ENCODE measurements around the gene FXYD6. TPM values are rescaled to one million over a fixed set of nuclear protein-coding genes. Genes with fewer than 3 reads are reported as not detected.

Gene FXYD6
- total and polyA plus RNA-seq, 9 of the 15 experiments (the other 6 are each of a cell fraction or from before 2014, with no cell fraction given): 0.07 to 0.35 TPM; not detected in 7

DNA sequence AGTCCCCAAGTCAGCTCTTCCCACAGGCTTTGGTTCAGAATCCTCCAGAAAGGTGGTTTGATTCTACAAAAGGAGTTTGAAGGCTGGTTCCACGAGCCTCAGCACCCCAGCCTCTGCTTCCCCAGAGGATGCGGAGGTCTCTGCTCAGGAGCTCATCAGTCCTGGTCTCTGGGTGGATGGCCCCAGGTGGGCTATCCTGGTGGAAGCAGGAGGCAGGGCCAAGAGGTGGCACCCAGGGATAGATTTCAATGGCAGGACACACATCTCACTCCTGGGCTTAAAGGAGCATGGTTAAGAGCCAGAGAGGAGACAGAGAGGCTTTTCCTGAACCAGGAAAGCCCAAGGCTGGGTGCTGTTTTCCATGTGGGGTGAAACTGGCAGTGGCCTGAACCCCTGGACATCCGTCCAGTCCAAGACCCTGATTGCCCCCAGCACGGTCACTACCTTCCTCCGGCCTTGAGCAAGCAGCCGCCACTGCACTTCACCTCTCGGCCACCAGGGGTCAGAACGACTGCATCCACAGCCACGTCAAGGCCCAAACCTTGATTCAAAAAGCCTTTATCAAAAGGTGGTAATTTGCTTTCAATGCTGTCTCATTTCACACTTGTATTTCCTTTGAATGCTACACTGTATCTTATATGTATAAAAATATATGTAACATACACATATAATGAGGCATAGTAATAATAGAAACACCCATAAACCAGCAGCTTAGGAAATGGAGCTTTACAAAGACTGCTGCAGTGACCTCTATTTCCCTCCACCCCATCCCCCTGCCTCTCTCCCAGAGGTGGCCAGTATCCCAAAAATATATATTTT is 32.6 kb downstream of the FXYD6 start (continued):
- TF ChIP-seq HLTF (IDR thresholded peaks at IDR 0.05) (no peak), KDM4B (IDR thresholded peaks at IDR 0.05; ENCODE audit: borderline replicate concordance in 2 of 2, low read depth in 1 of 2) (no peak), JUND (IDR thresholded peaks at IDR 0.05; ENCODE audit: borderline replicate concordance, low read depth, low read length) (peak; percentile 38; the same call in 1 of the 2 replicates), JUND (tag; IDR thresholded peaks at IDR 0.05; ENCODE audit: borderline replicate concordance, low read depth, low read length) (peak; percentile 29; the same call in 1 of the 3 replicates), RAD21 (CRISPR knock-in tag; conservative IDR thresholded peaks at IDR 0.05 in 1 of 2, IDR thresholded peaks at IDR 0.05 in 1 of 2) (peak; percentile 91 to 95), ZSCAN32 (CRISPR knock-in tag; IDR thresholded peaks at IDR 0.05) (no peak), ARID2 (IDR thresholded peaks at IDR 0.05) (peak; percentile 58; the same call in 1 of the 2 replicates)
- TF ChIP-seq, protein P1, sequence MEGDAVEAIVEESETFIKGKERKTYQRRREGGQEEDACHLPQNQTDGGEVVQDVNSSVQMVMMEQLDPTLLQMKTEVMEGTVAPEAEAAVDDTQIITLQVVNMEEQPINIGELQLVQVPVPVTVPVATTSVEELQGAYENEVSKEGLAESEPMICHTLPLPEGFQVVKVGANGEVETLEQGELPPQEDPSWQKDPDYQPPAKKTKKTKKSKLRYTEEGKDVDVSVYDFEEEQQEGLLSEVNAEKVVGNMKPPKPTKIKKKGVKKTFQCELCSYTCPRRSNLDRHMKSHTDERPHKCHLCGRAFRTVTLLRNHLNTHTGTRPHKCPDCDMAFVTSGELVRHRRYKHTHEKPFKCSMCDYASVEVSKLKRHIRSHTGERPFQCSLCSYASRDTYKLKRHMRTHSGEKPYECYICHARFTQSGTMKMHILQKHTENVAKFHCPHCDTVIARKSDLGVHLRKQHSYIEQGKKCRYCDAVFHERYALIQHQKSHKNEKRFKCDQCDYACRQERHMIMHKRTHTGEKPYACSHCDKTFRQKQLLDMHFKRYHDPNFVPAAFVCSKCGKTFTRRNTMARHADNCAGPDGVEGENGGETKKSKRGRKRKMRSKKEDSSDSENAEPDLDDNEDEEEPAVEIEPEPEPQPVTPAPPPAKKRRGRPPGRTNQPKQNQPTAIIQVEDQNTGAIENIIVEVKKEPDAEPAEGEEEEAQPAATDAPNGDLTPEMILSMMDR (IDR thresholded peaks at IDR 0.05 in 2 of 3, conservative IDR thresholded peaks at IDR 0.05 in 1 of 3; ENCODE audit: insufficient read depth in 2 of 3, low read depth in 1 of 3, low read length in 3 of 3): peak; percentile 86 to 95 (median 94)

Data from K562 (cell line).